Neuronal stem cell (in vitro differentiated cells): ENCODE results near the gene KLHDC2.
"Not testable (repeated sequence)": the region's sequence is repeated elsewhere in the genome, so short reads cannot be mapped to it uniquely, and the experiment has no call there.

ENCODE experiments used
- DNase-seq: peaks from one replicate; pipeline ENCODE4 v3.0.0-alpha.2; 2013; ENCODE audit warnings: low spot score
- H2AFZ ChIP-seq: one replicate; pipeline ENCODE4 v1.6.1; 2013; ENCODE audit warnings: mild to moderate bottlenecking, low read length, inconsistent platforms
- H2AK5ac ChIP-seq: 2 replicates; pipeline ENCODE4 v1.6.1; 2013; ENCODE audit warnings: low read depth, mild to moderate bottlenecking, inconsistent platforms, low read length, moderate library complexity, mixed read lengths
- H2BK120ac ChIP-seq: 2 replicates; pipeline ENCODE4 v1.6.1; 2013; ENCODE audit warnings: low read depth, mild to moderate bottlenecking, inconsistent platforms, low read length, moderate library complexity, mixed read lengths
- H2BK12ac ChIP-seq: one replicate; pipeline ENCODE4 v1.6.1; 2013; ENCODE audit warnings: low read length, inconsistent platforms
- H2BK15ac ChIP-seq: 2 replicates; pipeline ENCODE4 v1.6.1; 2013; ENCODE audit warnings: mild to moderate bottlenecking, low read length, inconsistent platforms, mixed read lengths
- H2BK5ac ChIP-seq: one replicate; pipeline ENCODE4 v1.6.1; 2013; ENCODE audit warnings: inconsistent platforms, mild to moderate bottlenecking, low read length, moderate library complexity
- H3K14ac ChIP-seq: one replicate; pipeline ENCODE4 v1.6.1; 2013; ENCODE audit warnings: low read length, inconsistent platforms
- H3K18ac ChIP-seq: 2 replicates; pipeline ENCODE4 v1.6.1; 2013; ENCODE audit warnings: low read length, inconsistent platforms
- H3K23ac ChIP-seq: 2 replicates; pipeline ENCODE4 v1.6.1; 2013; ENCODE audit warnings: low read depth, mild to moderate bottlenecking, mixed read lengths, low read length, inconsistent platforms; ENCODE audit not compliant: poor library complexity
- H3K27ac ChIP-seq: replicated peaks from 3 replicates; pipeline ENCODE4 v1.5.1; 2013; ENCODE audit warnings: low read length, inconsistent platforms
- H3K27me3 ChIP-seq, 3 experiments: 2 replicates each; pipeline ENCODE4 v1.6.1; 2013; ENCODE audit warnings: low read length in 3 of 3, mild to moderate bottlenecking in 2 of 3, inconsistent platforms in 1 of 3, low read depth in 1 of 3, mixed read lengths in 1 of 3, moderate library complexity in 1 of 3; ENCODE audit not compliant: control insufficient read depth in 3 of 3, insufficient read depth in 3 of 3
- H3K36me3 ChIP-seq, 2 donors: replicated peaks in 1 of 2; 2 replicates each; pipeline ENCODE4 v1.6.1; 2013; ENCODE audit warnings: low read length in 2 of 2; ENCODE audit not compliant: control insufficient read depth in 2 of 2, insufficient read depth in 2 of 2
- H3K4ac ChIP-seq: 2 replicates; pipeline ENCODE4 v1.6.1; 2013; ENCODE audit warnings: inconsistent platforms, mild to moderate bottlenecking, low read length, moderate library complexity
- H3K4me1 ChIP-seq, 2 donors: 1 replicate in 1 of 2; 2 replicates in 1 of 2; pipeline ENCODE4 v1.6.1; 2013; ENCODE audit warnings: low read length in 2 of 2, low read depth in 1 of 2; ENCODE audit not compliant: control insufficient read depth in 2 of 2, insufficient read depth in 1 of 2
- H3K4me2 ChIP-seq: one replicate; pipeline ENCODE4 v1.6.1; 2013; ENCODE audit warnings: mild to moderate bottlenecking, low read length, inconsistent platforms; ENCODE audit not compliant: insufficient read depth, poor library complexity, severe bottlenecking
- H3K4me3 ChIP-seq, 2 donors: 2 replicates each; pipeline ENCODE4 v1.5.1; 2013; ENCODE audit warnings: low read length in 2 of 2, mild to moderate bottlenecking in 2 of 2, inconsistent platforms in 1 of 2, moderate library complexity in 1 of 2
- H3K79me1 ChIP-seq: one replicate; pipeline ENCODE4 v1.6.1; 2013; ENCODE audit warnings: low read depth, mild to moderate bottlenecking, inconsistent platforms, low read length, moderate library complexity
- H3K9ac ChIP-seq: one replicate; pipeline ENCODE4 v1.6.1; 2013; ENCODE audit warnings: mild to moderate bottlenecking, low read depth, low read length, inconsistent platforms; ENCODE audit not compliant: poor library complexity
- H3K9me3 ChIP-seq, 2 donors: replicated peaks in 1 of 2; 2 replicates each; pipeline versions ENCODE3 to v1.6.1; 2013; ENCODE audit warnings: low read length in 2 of 2, mild to moderate bottlenecking in 2 of 2, inconsistent platforms in 1 of 2, low read depth in 1 of 2, mixed read lengths in 1 of 2, moderate library complexity in 1 of 2; ENCODE audit not compliant: control insufficient read depth in 2 of 2, insufficient read depth in 1 of 2
- H4K8ac ChIP-seq: one replicate; pipeline ENCODE4 v1.6.1; 2013; ENCODE audit warnings: low read depth, mild to moderate bottlenecking, inconsistent platforms, low read length, moderate library complexity
- H4K91ac ChIP-seq: one replicate; pipeline ENCODE4 v1.6.1; 2013; ENCODE audit warnings: low read length, low read depth, mild to moderate bottlenecking, inconsistent platforms; ENCODE audit not compliant: poor library complexity
- WGBS, 2 donors: extraction: QIAGEN DNeasy Blood & Tissue Kit; methylation state at CpG; one replicate each; pipeline ENCODE4 v1.1.7; 2013; ENCODE audit warnings: missing lambda C conversion rate in 2 of 2, mixed read lengths in 1 of 2; ENCODE audit not compliant: insufficient read length in 2 of 2, insufficient replicate concordance in 1 of 2; ENCODE audit errors: extremely low coverage in 2 of 2; 5-methylcytosine and 5-hydroxymethylcytosine counted together

Gene KLHDC2

DNA sequence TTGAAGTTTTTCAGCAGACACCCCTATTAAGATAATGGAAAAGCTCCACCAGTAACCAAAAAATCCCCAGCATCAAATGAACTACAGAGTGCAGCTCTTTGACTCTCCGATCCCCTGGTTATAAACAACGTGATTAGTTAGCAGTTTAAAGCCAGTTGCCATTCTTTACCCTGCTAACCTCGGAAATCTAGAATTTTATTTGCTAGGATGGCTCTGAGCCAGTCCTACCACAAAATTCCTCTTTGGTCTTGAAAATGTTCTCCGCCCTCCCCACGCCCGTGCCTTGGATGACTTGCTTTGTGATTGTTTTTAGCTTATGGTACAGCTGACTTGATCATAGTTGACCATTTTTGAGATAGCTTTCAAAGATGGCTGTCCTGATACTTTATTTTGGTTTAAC lies 1.2 kb downstream of the KLHDC2 start:
- Histone ChIP-seq H3K36me3 (peaks cover 0 to 27% of the 10 kb centered on the region in 2 donors), H3K79me1 (peaks cover 11% of the 10 kb centered on the region), H2BK5ac (no peak overlapping the region), H3K18ac (no peak overlapping the region), H4K8ac (no peak overlapping the region), H3K9ac (peak overlapping the region; percentile 99), H3K4me2 (peak overlapping the region; percentile 77), H3K4me1 (peaks cover 7 to 8% of the 10 kb centered on the region in 2 donors), H2BK120ac (no peak overlapping the region), H3K27ac (no peak overlapping the region), H2BK15ac (no peak overlapping the region), H3K4me3 (peak overlapping the region; percentile 93 to 99), H3K23ac (no peak overlapping the region), H3K27me3 (no peaks in the 10 kb centered on the region), H3K4ac (no peak overlapping the region), H3K9me3 (no peaks in the 10 kb centered on the region), H2AFZ (no peak overlapping the region), H2AK5ac (no peak overlapping the region), H4K91ac (no peak overlapping the region), H2BK12ac (no peak overlapping the region), H3K14ac (no peak overlapping the region)
- no peak for DNase-seq
- no CpG with 5 or more reads among the region's 6 CpGs for WGBS, 2 donors

DNA sequence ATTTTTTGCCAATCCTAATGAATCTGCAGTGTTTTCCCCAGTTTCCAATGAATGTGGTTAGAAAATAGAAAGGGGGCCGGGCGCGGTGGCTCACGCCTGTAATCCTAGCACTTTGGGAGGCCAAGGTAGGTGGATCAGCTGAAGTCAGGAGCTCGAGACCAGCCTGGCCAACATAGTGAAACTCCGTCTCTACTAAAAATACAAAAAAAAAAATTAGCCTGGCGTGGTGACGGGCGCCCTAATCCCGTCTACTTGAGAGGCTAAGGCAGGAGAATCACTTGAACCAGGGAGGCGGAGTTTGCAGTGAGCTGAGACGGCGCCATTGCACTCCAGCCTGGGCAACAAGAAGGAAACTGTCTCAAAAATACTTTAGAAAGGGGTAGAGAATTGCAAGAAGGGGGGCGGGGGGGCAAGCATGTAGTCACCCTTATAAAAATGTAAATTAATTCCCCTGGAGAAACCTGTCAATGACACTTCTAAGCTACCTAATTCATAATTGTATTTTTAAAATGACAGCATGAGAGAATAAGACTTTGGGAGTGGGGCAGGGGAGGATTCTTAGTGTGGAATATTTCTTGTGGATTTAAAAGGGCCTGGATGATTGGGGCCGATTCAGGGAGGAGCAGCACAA lies 1.7 kb downstream of the KLHDC2 start:
- Histone ChIP-seq H4K8ac (no peak overlapping the region), H3K27ac (no peak overlapping the region), H2BK5ac (no peak overlapping the region), H3K36me3 (peaks cover 0 to 32% of the 10 kb centered on the region in 2 donors), H3K9me3 (no peaks in the 10 kb centered on the region), H3K18ac (no peak overlapping the region), H3K4me3 (peak overlapping the region in 1 of 2 donors; percentile 99), H3K14ac (no peak overlapping the region), H3K79me1 (peaks cover 11% of the 10 kb centered on the region), H2AFZ (no peak overlapping the region), H3K23ac (no peak overlapping the region), H3K27me3 (no peaks in the 10 kb centered on the region), H2BK12ac (no peak overlapping the region), H2AK5ac (no peak overlapping the region), H3K4me2 (peak overlapping the region; percentile 77), H3K4me1 (peaks cover 7 to 8% of the 10 kb centered on the region in 2 donors), H2BK15ac (no peak overlapping the region), H4K91ac (no peak overlapping the region), H3K9ac (no peak overlapping the region), H2BK120ac (no peak overlapping the region), H3K4ac (no peak overlapping the region)
- DNase-seq, result no peak
- no CpG with 5 or more reads among the region's 15 CpGs for WGBS, 2 donors

DNA sequence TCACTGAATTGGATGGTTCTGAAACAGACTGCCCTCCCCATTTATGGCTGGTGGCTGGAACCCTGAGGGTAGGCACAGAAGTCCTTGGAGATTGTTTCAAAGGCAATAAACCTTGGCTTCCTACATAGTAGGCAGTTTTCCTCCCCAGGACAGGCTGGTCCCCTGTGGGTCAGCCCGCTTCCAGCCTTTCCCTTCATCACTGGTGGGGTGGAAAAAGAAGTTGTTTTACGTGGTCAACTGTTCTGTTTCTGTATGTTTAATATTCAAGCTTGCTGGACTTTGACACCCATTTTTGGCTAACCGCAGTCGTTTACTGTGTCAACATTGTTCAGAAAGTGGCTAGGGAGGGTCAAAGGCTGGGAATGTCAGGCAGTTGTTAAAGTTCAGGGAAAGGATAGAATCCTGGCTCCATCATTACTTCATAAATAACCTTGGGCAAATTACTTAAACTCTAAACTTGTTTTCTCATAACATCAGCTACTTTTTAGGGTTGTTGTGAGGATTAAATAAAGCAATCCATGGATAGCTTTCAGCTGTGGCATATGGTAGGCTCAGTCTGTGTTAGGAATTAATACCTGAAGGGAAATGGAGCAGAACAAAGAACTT lies 2.4 kb downstream of the KLHDC2 start:
- Histone ChIP-seq H3K4me3 (no peak overlapping the region), H2AK5ac (no peak overlapping the region), H3K4me2 (no peak overlapping the region), H4K91ac (no peak overlapping the region), H2BK12ac (no peak overlapping the region), H3K23ac (no peak overlapping the region), H3K79me1 (peaks cover 11% of the 10 kb centered on the region), H2BK5ac (no peak overlapping the region), H3K4me1 (peaks cover 7 to 8% of the 10 kb centered on the region in 2 donors), H3K27ac (no peak overlapping the region), H3K14ac (no peak overlapping the region), H4K8ac (no peak overlapping the region), H3K4ac (no peak overlapping the region), H2AFZ (no peak overlapping the region), H3K18ac (no peak overlapping the region), H3K9ac (no peak overlapping the region), H3K27me3 (no peaks in the 10 kb centered on the region), H3K9me3 (no peaks in the 10 kb centered on the region), H3K36me3 (peaks cover 0 to 38% of the 10 kb centered on the region in 2 donors), H2BK120ac (no peak overlapping the region), H2BK15ac (no peak overlapping the region)
- WGBS, 2 donors, result no CpG with 5 or more reads among the region's 4 CpGs
- no peak for DNase-seq

- Histone ChIP-seq H3K79me1 (peaks cover 11% of the 10 kb centered on the region), H3K36me3 (peaks cover 1 to 50% of the 10 kb centered on the region in 2 donors)
- H3K23ac ChIP-seq, H3K18ac ChIP-seq, H3K27me3 ChIP-seq, H3K9ac ChIP-seq, H3K4me1 ChIP-seq, H4K8ac ChIP-seq, H2BK120ac ChIP-seq, H2BK15ac ChIP-seq, H2BK5ac ChIP-seq, H3K4ac ChIP-seq, DNase-seq, H3K4me3 ChIP-seq, H2AK5ac ChIP-seq, H4K91ac ChIP-seq, H2BK12ac ChIP-seq, H2AFZ ChIP-seq, H3K14ac ChIP-seq, H3K27ac ChIP-seq, H3K4me2 ChIP-seq, H3K9me3 ChIP-seq: not testable (repeated sequence)
- WGBS, 2 donors, result no CpG with 5 or more reads among the region's 10 CpGs
Measured at GRCh38 chr14:49771691-49772090, 3.7 kb downstream of the KLHDC2 start.
